Mesenchymal stem cell (in vitro differentiated cells and primary cell): ENCODE data around the gene EFCAB6.

Source experiments
- DNase-seq: peaks from one replicate; pipeline ENCODE4 v3.0.0-alpha.2; 2013
- H2AFZ ChIP-seq: one replicate; pipeline ENCODE4 v1.6.1; 2013; ENCODE audit warnings: low read depth, mild to moderate bottlenecking, control low read depth, inconsistent platforms, low read length, moderate library complexity
- H2AK5ac ChIP-seq: 2 replicates; pipeline ENCODE4 v1.6.1; 2013; ENCODE audit warnings: low read length, moderate library complexity, mild to moderate bottlenecking, inconsistent platforms; ENCODE audit not compliant: severe bottlenecking
- H2BK120ac ChIP-seq: one replicate; pipeline ENCODE4 v1.6.1; 2013; ENCODE audit warnings: low read depth, mild to moderate bottlenecking, inconsistent platforms, low read length, moderate library complexity
- H2BK12ac ChIP-seq, 2 experiments: one replicate each; pipeline ENCODE4 v1.6.1; 2013; ENCODE audit warnings: inconsistent platforms in 2 of 2, low read length in 2 of 2, mild to moderate bottlenecking in 2 of 2, moderate library complexity in 2 of 2, control low read depth in 1 of 2
- H2BK15ac ChIP-seq: one replicate; pipeline ENCODE4 v1.6.1; 2013; ENCODE audit warnings: mild to moderate bottlenecking, low read depth, inconsistent platforms; ENCODE audit not compliant: poor library complexity, severe bottlenecking
- H2BK5ac ChIP-seq: 2 replicates; pipeline ENCODE4 v1.6.1; 2013; ENCODE audit warnings: low read depth, mild to moderate bottlenecking, low read length, control low read depth, inconsistent platforms; ENCODE audit not compliant: poor library complexity, severe bottlenecking
- H3K14ac ChIP-seq, 2 experiments: one replicate each; pipeline ENCODE4 v1.6.1; 2013; ENCODE audit warnings: inconsistent platforms in 2 of 2, low read length in 2 of 2, control low read depth in 1 of 2, mild to moderate bottlenecking in 1 of 2, moderate library complexity in 1 of 2
- H3K18ac ChIP-seq, 2 experiments: one replicate each; pipeline ENCODE4 v1.6.1; 2013; ENCODE audit warnings: inconsistent platforms in 2 of 2, low read length in 2 of 2, control low read depth in 1 of 2, low read depth in 1 of 2, mild to moderate bottlenecking in 1 of 2
- H3K23ac ChIP-seq, 2 experiments: one replicate each; pipeline ENCODE4 v1.6.1; 2013; ENCODE audit warnings: inconsistent platforms in 2 of 2, low read length in 2 of 2, mild to moderate bottlenecking in 2 of 2, moderate library complexity in 2 of 2, control low read depth in 1 of 2
- H3K27ac ChIP-seq: 2 replicates; pipeline ENCODE4 v1.5.1; 2013; ENCODE audit warnings: mild to moderate bottlenecking, moderate library complexity, low read length, control low read depth, inconsistent platforms; ENCODE audit not compliant: poor library complexity, severe bottlenecking
- H3K27me3 ChIP-seq, 2 experiments: 2 replicates each; pipeline versions ENCODE4 v1.6.1 to v1.7.0; 2013; ENCODE audit warnings: low read length in 2 of 2, mild to moderate bottlenecking in 2 of 2, moderate library complexity in 2 of 2, control low read depth in 1 of 2, inconsistent platforms in 1 of 2; ENCODE audit not compliant: control insufficient read depth in 1 of 2, insufficient read depth in 1 of 2
- H3K36me3 ChIP-seq, 2 experiments: 2 replicates each; pipeline versions ENCODE4 v1.6.1 to v1.7.0; 2013; ENCODE audit warnings: low read length in 2 of 2, control low read depth in 1 of 2, inconsistent platforms in 1 of 2, low read depth in 1 of 2, mild to moderate bottlenecking in 1 of 2; ENCODE audit not compliant: insufficient read depth in 2 of 2, control insufficient read depth in 1 of 2
- H3K4ac ChIP-seq, 2 experiments: one replicate each; pipeline ENCODE4 v1.6.1; 2013; ENCODE audit warnings: inconsistent platforms in 2 of 2, low read length in 2 of 2, mild to moderate bottlenecking in 2 of 2, moderate library complexity in 2 of 2, control low read depth in 1 of 2, low read depth in 1 of 2
- H3K4me1 ChIP-seq: 2 replicates; pipeline ENCODE4 v1.6.1; 2013; ENCODE audit warnings: low read depth, low read length, control low read depth; ENCODE audit not compliant: control insufficient read depth, insufficient read depth
- H3K4me2 ChIP-seq: 2 replicates; pipeline ENCODE4 v1.6.1; 2013; ENCODE audit warnings: low read length, mild to moderate bottlenecking, inconsistent platforms; ENCODE audit not compliant: poor library complexity, severe bottlenecking
- H3K4me3 ChIP-seq, 2 experiments: 2 replicates each; pipeline versions ENCODE4 v1.5.1 to v1.7.0; 2013; ENCODE audit warnings: low read length in 2 of 2, mild to moderate bottlenecking in 2 of 2, control low read depth in 1 of 2, low read depth in 1 of 2; ENCODE audit not compliant: insufficient read depth in 1 of 2
- H3K79me1 ChIP-seq: replicated peaks from 2 replicates; pipeline ENCODE4 v1.6.1; 2013; ENCODE audit warnings: mild to moderate bottlenecking, control low read depth, low read length, inconsistent platforms; ENCODE audit not compliant: poor library complexity, severe bottlenecking
- H3K9ac ChIP-seq: 2 replicates; pipeline ENCODE4 v1.7.0; 2013; ENCODE audit warnings: mild to moderate bottlenecking, low read length, moderate library complexity
- H3K9me3 ChIP-seq: 2 replicates; pipeline ENCODE4 v1.7.0; 2013; ENCODE audit warnings: mild to moderate bottlenecking, low read length; ENCODE audit not compliant: control insufficient read depth
- H4K8ac ChIP-seq: one replicate; pipeline ENCODE4 v1.6.1; 2013; ENCODE audit warnings: inconsistent platforms, mild to moderate bottlenecking, low read length, moderate library complexity
- H4K91ac ChIP-seq: one replicate; pipeline ENCODE4 v1.6.1; 2013; ENCODE audit warnings: mild to moderate bottlenecking, low read length, inconsistent platforms
- WGBS: methylation state at CpG from one replicate; pipeline ENCODE4 v1.1.7; 2013; ENCODE audit warnings: mixed read lengths; 5-methylcytosine and 5-hydroxymethylcytosine counted together

The EFCAB6 gene

GRCh38 chr22:43811777-43812148 lies 342 bp downstream of the EFCAB6 start:
- no peak overlapping the region for H3K23ac ChIP-seq
- H3K4me3 ChIP-seq: peak overlapping the region; percentile 95 to 99
- H3K9ac ChIP-seq: peak overlapping the region; percentile 99
- no peak overlapping the region for H4K91ac ChIP-seq
- H3K4ac ChIP-seq: peak overlapping the region in 1 of 2 experiments; percentile 22
- H3K9me3 ChIP-seq: no peaks in the 10 kb centered on the region
- H3K18ac ChIP-seq: peak overlapping the region in 1 of 2 experiments; percentile 5
- no peak overlapping the region for H2BK12ac ChIP-seq
- H2BK5ac ChIP-seq: no peak overlapping the region
- H2AK5ac ChIP-seq: no peak overlapping the region
- H2BK120ac ChIP-seq: no peak overlapping the region
- no peak overlapping the region for H3K27ac ChIP-seq
- peaks cover 5% of the 10 kb centered on the region for H3K4me1 ChIP-seq
- no peak overlapping the region for H2BK15ac ChIP-seq
- peak; percentile 74 for DNase-seq
- H2AFZ ChIP-seq: peak overlapping the region; percentile 83
- H3K14ac ChIP-seq: no peak overlapping the region
- peak overlapping the region; percentile 89 for H4K8ac ChIP-seq
- H3K27me3 ChIP-seq: no peaks in the 10 kb centered on the region
- no peaks in the 10 kb centered on the region for H3K36me3 ChIP-seq
- WGBS: under 1% methylated on average over 20 of the region's 21 CpGs
- peak overlapping the region; percentile 78 for H3K4me2 ChIP-seq
- peaks cover 11% of the 10 kb centered on the region for H3K79me1 ChIP-seq

- H3K23ac ChIP-seq: no peak overlapping the region
- no peak overlapping the region for H3K4me3 ChIP-seq
- H3K9me3 ChIP-seq: peaks cover 25% of the 10 kb centered on the region
- no peak overlapping the region for H3K18ac ChIP-seq
- no peak overlapping the region for H3K4ac ChIP-seq
- no peak overlapping the region for H3K4me2 ChIP-seq
- H3K27ac ChIP-seq: no peak overlapping the region
- no peaks in the 10 kb centered on the region for H3K79me1 ChIP-seq
- H3K14ac ChIP-seq: no peak overlapping the region
- no peak overlapping the region for H3K9ac ChIP-seq
- DNase-seq: no peak
- no peak overlapping the region for H2BK12ac ChIP-seq
- no peak overlapping the region for H2AK5ac ChIP-seq
- peaks cover 3% of the 10 kb centered on the region for H3K4me1 ChIP-seq
- no peaks in the 10 kb centered on the region for H3K36me3 ChIP-seq
- H4K8ac ChIP-seq: no peak overlapping the region
- H2BK120ac ChIP-seq: no peak overlapping the region
- H4K91ac ChIP-seq: no peak overlapping the region
- H3K27me3 ChIP-seq: no peaks in the 10 kb centered on the region
- 60% methylated on average over 4 of the region's 5 CpGs for WGBS
- H2BK15ac ChIP-seq: no peak overlapping the region
- H2AFZ ChIP-seq: no peak overlapping the region
- H2BK5ac ChIP-seq: no peak overlapping the region
These were observed 9.1 kb downstream of the EFCAB6 start for GRCh38 chr22:43802897-43803495.

- Histone ChIP-seq H3K4me3 (no peak overlapping the region), H2BK5ac (no peak overlapping the region), H4K8ac (no peak overlapping the region), H3K27me3 (no peaks in the 10 kb centered on the region), H2AFZ (no peak overlapping the region), H3K4ac (no peak overlapping the region), H3K9me3 (peaks cover 25% of the 10 kb centered on the region), H3K4me2 (no peak overlapping the region), H3K14ac (no peak overlapping the region), H3K23ac (no peak overlapping the region), H2BK12ac (no peak overlapping the region), H3K36me3 (no peaks in the 10 kb centered on the region), H3K4me1 (peaks cover 3% of the 10 kb centered on the region), H3K9ac (no peak overlapping the region), H2AK5ac (no peak overlapping the region), H2BK120ac (no peak overlapping the region), H3K18ac (no peak overlapping the region), H4K91ac (no peak overlapping the region), H3K79me1 (no peaks in the 10 kb centered on the region), H2BK15ac (no peak overlapping the region), H3K27ac (no peak overlapping the region)
- no peak for DNase-seq
- no CpG with 5 or more reads among the region's 1 CpG for WGBS
These were observed 11.1 kb downstream of the EFCAB6 start for GRCh38 chr22:43800970-43801369.

- Histone ChIP-seq H3K27me3 (no peaks in the 10 kb centered on the region), H2AK5ac (no peak overlapping the region), H4K8ac (no peak overlapping the region), H3K79me1 (no peaks in the 10 kb centered on the region), H3K27ac (no peak overlapping the region), H2BK5ac (no peak overlapping the region), H3K36me3 (no peaks in the 10 kb centered on the region), H4K91ac (no peak overlapping the region), H3K4me2 (no peak overlapping the region), H3K9ac (no peak overlapping the region), H3K18ac (no peak overlapping the region), H2BK12ac (no peak overlapping the region), H3K9me3 (peaks cover 25% of the 10 kb centered on the region), H3K4me1 (peaks cover 3% of the 10 kb centered on the region), H3K4ac (no peak overlapping the region), H2BK15ac (no peak overlapping the region), H2AFZ (no peak overlapping the region), H2BK120ac (no peak overlapping the region), H3K4me3 (no peak overlapping the region), H3K14ac (no peak overlapping the region), H3K23ac (no peak overlapping the region)
- 83% methylated on average over 3 of the region's 5 CpGs for WGBS
- no peak for DNase-seq
These were observed 13.6 kb downstream of the EFCAB6 start for GRCh38 chr22:43798492-43798891.
